ENCODE results near the gene HNRNPD.

DNA sequence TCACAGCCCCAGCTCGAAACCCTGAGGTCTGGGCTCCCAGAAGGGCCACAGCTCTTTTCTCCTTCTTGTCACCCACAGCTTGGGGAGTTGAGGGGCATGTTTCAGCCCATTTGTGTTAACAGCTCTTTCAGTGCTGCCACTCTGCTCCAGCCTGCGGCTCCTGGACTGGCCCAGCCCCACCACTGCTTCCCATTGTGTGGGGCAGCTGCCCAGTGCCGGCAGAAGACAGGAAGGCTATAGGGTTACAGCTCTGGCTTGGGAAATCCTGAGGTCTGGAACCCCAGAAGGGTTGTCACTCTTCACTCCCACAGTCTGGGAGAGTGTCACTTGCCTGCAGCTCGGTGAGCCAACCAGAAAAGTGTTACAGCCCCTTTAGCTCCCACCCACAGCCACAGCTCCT is 7.0 kb upstream of the HNRNPD start:
- TF ChIP-seq, protein P1, sequence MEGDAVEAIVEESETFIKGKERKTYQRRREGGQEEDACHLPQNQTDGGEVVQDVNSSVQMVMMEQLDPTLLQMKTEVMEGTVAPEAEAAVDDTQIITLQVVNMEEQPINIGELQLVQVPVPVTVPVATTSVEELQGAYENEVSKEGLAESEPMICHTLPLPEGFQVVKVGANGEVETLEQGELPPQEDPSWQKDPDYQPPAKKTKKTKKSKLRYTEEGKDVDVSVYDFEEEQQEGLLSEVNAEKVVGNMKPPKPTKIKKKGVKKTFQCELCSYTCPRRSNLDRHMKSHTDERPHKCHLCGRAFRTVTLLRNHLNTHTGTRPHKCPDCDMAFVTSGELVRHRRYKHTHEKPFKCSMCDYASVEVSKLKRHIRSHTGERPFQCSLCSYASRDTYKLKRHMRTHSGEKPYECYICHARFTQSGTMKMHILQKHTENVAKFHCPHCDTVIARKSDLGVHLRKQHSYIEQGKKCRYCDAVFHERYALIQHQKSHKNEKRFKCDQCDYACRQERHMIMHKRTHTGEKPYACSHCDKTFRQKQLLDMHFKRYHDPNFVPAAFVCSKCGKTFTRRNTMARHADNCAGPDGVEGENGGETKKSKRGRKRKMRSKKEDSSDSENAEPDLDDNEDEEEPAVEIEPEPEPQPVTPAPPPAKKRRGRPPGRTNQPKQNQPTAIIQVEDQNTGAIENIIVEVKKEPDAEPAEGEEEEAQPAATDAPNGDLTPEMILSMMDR (IDR thresholded peaks at IDR 0.05), result no peak
- TF ChIP-seq POLR2AphosphoS5 (IDR thresholded peaks at IDR 0.05; ENCODE audit: insufficient read depth in 1 of 2, low read depth in 1 of 2), result no peak
